Thyroid gland (tissue), 4 donors: ENCODE data around the gene CPXCR1.

Experiments
- POLR2A ChIP-seq, 2 donors: fragments of 450-650 bp; IDR thresholded peaks; one replicate each; pipeline ENCODE4 v1.6.1; 2017; ENCODE audit warnings: antibody characterized with exemption in 2 of 2, mild to moderate bottlenecking in 2 of 2, moderate library complexity in 1 of 2
- TF ChIP-seq, protein P1 (sequence below), 6 experiments: fragments of 200-600 bp in 3 of 6; fragments of 450-650 bp in 3 of 6; sonication (generic) in 3 of 6; IDR thresholded peaks; one replicate each; pipeline ENCODE4 v1.5.1; 2016 to 2019; ENCODE audit warnings: antibody characterized with exemption in 6 of 6, mild to moderate bottlenecking in 2 of 6, inconsistent platforms in 1 of 6, moderate library complexity in 1 of 6

DNA sequence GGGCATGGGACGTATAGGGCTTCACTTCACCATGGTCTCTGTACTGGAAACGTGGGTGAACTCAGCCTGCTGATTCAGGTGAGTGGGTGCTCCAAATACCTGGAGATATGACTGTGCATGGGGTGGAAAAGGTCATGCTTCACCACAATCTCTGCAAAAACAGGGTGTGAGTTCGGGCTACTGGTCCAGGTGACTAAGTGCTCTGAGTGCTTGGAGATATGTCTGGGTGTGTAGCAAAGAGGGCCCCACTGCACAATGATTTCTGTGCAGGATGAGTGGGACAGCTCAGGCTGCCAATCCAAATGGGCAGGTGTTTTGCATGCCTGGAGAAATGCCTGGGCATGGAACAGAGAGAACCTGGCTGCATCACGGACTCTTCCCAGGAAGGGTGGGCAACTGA, 11.2 kb upstream of the CPXCR1 start:
- TF ChIP-seq, protein P1, sequence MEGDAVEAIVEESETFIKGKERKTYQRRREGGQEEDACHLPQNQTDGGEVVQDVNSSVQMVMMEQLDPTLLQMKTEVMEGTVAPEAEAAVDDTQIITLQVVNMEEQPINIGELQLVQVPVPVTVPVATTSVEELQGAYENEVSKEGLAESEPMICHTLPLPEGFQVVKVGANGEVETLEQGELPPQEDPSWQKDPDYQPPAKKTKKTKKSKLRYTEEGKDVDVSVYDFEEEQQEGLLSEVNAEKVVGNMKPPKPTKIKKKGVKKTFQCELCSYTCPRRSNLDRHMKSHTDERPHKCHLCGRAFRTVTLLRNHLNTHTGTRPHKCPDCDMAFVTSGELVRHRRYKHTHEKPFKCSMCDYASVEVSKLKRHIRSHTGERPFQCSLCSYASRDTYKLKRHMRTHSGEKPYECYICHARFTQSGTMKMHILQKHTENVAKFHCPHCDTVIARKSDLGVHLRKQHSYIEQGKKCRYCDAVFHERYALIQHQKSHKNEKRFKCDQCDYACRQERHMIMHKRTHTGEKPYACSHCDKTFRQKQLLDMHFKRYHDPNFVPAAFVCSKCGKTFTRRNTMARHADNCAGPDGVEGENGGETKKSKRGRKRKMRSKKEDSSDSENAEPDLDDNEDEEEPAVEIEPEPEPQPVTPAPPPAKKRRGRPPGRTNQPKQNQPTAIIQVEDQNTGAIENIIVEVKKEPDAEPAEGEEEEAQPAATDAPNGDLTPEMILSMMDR (IDR thresholded peaks at IDR 0.05) = no peak
- no peak for TF ChIP-seq POLR2A (IDR thresholded peaks at IDR 0.05)
